ENCODE measurements around the gene DYNC2H1. TPM values are rescaled to one million over a fixed set of nuclear protein-coding genes. Genes with fewer than 3 reads are reported as not detected.

Gene DYNC2H1
- total and polyA plus RNA-seq, 7 donors, result 0.46 to 29.1 (median 21.3) TPM

- Histone ChIP-seq H3K9me3 (no peaks in the 10 kb centered on the region), H3K27me3 (no peaks in the 10 kb centered on the region), H3K4me1 (peaks cover 0 to 28% (median 25%) of the 10 kb centered on the region in 4 donors), H3K4me3 (peak within 1 kb of the TSS; percentile 82 to 97 (median 94)), H3K27ac (peak within 1 kb of the TSS; percentile 85 to 91 (median 90)), H3K36me3 (no peaks in the 10 kb centered on the region)
- WGBS, 2 donors, result 0% methylated on average over 54 of the region's 54 CpGs
- TF ChIP-seq CTCF (IDR thresholded peaks at IDR 0.05) (no peak), EP300 (IDR thresholded peaks at IDR 0.05) (no peak), POLR2A (IDR thresholded peaks at IDR 0.05) (peak; percentile 58 to 60), POLR2AphosphoS5 (IDR thresholded peaks at IDR 0.05) (peak; percentile 77 to 91 (median 88))
- intact Hi-C loops (cut with DNase I), result loop anchor here (2.0 kb wide), 1 partner anchor 17 kb away; the partner anchor contains the start of gene DYNC2H1
- DNase-seq, result peak; percentile 98
These were observed 17.3 kb upstream of the DYNC2H1 start, which contains the start of gene DCUN1D5 for GRCh38 chr11:103091801-103092524. TSS of gene DCUN1D5 (minus strand) at chr11:103092160. CDS start at chr11:103091872, 288 bp downstream.

GRCh38 chr11:103097279-103097678 lies 11.9 kb upstream of the DYNC2H1 start:
- Histone ChIP-seq H3K4me1 (peaks cover 0 to 4% (median 3%) of the 10 kb centered on the region in 4 donors), H3K4me3 (no peak overlapping the region), H3K27me3 (no peaks in the 10 kb centered on the region), H3K27ac (no peak overlapping the region), H3K9me3 (no peaks in the 10 kb centered on the region), H3K36me3 (no peaks in the 10 kb centered on the region)
- TF ChIP-seq EP300 (IDR thresholded peaks at IDR 0.05) (no peak), POLR2AphosphoS5 (IDR thresholded peaks at IDR 0.05) (no peak), POLR2A (IDR thresholded peaks at IDR 0.05) (no peak), CTCF (IDR thresholded peaks at IDR 0.05) (no peak)
- DNase-seq, result no peak
- intact Hi-C loops (cut with DNase I), result no loop called here

GRCh38 chr11:103109818-103110388 lies 677 bp downstream of the DYNC2H1 start:
- Histone ChIP-seq H3K27me3 (no peaks in the 10 kb centered on the region), H3K4me1 (peaks cover 0 to 23% (median 13%) of the 10 kb centered on the region in 4 donors), H3K4me3 (peak overlapping the region; percentile 50 to 67 (median 61)), H3K27ac (peak overlapping the region; percentile 65 to 82 (median 74)), H3K36me3 (peaks cover 0 to 6% (median 0%) of the 10 kb centered on the region in 4 donors), H3K9me3 (no peaks in the 10 kb centered on the region)
- WGBS, 2 donors, result 23 to 41% methylated on average over 26 of the region's 26 CpGs
- TF ChIP-seq POLR2AphosphoS5 (IDR thresholded peaks at IDR 0.05), result no peak
- TF ChIP-seq POLR2A (IDR thresholded peaks at IDR 0.05), result no peak
- no peak for TF ChIP-seq CTCF (IDR thresholded peaks at IDR 0.05)
- TF ChIP-seq EP300 (IDR thresholded peaks at IDR 0.05), result no peak
- no peak for DNase-seq
- intact Hi-C loops (cut with DNase I), result loop anchor here (2.0 kb wide), 1 partner anchor 17 kb away; the partner anchor contains the start of gene DCUN1D5

GRCh38 chr11:103110391-103110790 lies 1.2 kb downstream of the DYNC2H1 start:
- peaks cover 0 to 10% (median 0%) of the 10 kb centered on the region in 4 donors for H3K36me3 ChIP-seq
- peak overlapping the region in 3 of 4 donors; percentile 61 to 67 (median 61) for H3K4me3 ChIP-seq
- no peaks in the 10 kb centered on the region for H3K9me3 ChIP-seq
- H3K27ac ChIP-seq, result no peak overlapping the region
- H3K4me1 ChIP-seq, result peaks cover 0 to 23% (median 13%) of the 10 kb centered on the region in 4 donors
- no peak for TF ChIP-seq POLR2AphosphoS5 (IDR thresholded peaks at IDR 0.05)
- no peak for TF ChIP-seq CTCF (IDR thresholded peaks at IDR 0.05)
- TF ChIP-seq EP300 (IDR thresholded peaks at IDR 0.05), result no peak
- no peak for TF ChIP-seq POLR2A (IDR thresholded peaks at IDR 0.05)
- DNase-seq, result no peak
- no peaks in the 10 kb centered on the region for H3K27me3 ChIP-seq
- intact Hi-C loops (cut with DNase I), result no loop called here

All from sigmoid colon (tissue), 7 donors.